ENCODE measurements around the gene ITGBL1. TPM values are rescaled to one million over a fixed set of nuclear protein-coding genes. Genes with fewer than 3 reads are reported as not detected.
"Not testable (repeated sequence)": the region's sequence is repeated elsewhere in the genome, so short reads cannot be mapped to it uniquely, and the experiment has no call there.

Gene ITGBL1
- total RNA-seq, 1 donor from 2014 or later = 5.1 TPM

DNA sequence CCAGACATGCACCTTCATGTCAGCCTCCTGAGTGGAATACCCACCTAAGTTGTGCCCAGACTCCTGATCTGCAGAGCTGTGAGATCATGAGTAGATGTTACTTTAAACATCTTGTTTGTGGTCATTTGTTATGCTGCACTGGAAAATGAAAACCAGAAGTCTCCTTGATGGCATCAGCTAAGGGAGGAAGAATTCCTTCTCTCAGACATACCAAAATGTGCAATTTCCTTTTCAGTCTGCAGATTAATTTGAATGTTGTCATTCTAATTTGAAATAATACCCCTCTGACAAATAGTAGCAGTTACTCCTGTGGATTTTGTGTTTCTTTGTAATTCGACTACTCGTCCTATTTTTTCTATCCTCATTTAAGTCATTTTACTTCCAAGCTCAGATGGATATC, 59.3 kb downstream of the ITGBL1 start:
- DNase-seq (ENCODE audit: low spot score) = no peak

DNA sequence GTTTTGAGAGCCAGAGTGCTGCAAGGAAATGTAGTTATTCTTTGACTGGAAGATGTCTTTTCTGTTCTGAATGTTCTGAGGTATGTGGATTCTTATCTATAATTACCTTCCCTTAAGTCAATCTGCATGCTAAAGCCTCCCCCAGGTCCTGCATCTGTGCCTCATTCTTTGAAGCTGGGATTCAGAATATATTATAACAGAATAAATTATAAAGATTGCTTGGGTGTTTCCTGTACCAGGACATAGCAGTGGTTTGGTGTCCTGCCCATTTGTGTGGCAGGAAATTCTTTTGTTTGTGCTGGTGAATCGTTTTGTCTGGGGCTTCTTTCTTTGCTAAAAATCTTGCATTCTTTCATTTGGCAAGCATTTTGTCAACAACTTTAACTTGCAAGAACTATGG, 60.2 kb downstream of the ITGBL1 start:
- DNase-seq (ENCODE audit: low spot score) = no peak

GRCh38 chr13:101514100-101514499, 61.6 kb downstream of the ITGBL1 start:
- DNase-seq (ENCODE audit: low spot score) = no peak

DNA sequence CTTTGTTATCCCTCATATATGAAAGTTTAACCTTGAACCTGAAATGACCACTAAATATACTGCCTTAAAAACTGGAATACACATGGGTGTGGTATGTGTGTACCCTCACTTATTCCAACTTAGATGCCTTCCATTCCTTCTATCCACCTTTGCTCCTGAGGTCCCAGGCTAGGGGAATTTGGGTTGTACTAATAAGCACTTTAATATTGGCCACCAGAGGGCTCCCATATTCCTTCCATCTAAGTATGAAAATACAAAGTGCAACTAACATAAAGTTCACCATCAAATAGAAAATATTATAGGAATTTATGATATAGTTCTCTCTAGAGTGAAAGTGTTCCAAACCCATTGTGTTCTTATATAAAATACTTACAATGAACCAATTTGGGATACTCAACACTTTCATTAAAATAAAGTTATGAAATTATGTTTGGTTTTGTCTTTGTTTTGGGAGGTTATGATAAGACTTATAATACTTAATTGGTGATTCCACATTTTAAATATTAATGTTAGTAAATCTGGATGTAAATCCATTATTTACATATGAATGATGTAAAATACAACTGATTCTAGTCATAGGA, 62.3 kb downstream of the ITGBL1 start:
- peak; percentile 68 for DNase-seq (ENCODE audit: low spot score)

DNA sequence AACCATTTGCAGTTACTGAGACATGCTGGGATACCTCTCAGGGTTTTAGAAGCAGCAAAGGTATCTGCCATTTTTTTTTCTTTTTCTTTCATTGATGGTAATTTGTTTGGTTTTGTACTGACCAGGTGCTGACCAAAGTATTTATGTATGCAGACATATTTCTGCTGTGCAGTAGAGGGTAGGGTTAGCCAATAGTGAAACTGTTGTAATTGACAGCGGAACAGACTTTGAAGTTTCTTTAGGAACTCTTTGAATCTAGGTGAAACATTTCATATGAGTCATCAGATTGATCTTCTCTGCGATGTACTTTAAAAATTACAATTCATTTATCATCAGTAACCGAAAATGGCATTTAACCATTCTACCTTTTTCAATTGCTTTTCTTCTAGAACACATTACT, 63.0 kb downstream of the ITGBL1 start:
- no peak for DNase-seq (ENCODE audit: low spot score)

DNA sequence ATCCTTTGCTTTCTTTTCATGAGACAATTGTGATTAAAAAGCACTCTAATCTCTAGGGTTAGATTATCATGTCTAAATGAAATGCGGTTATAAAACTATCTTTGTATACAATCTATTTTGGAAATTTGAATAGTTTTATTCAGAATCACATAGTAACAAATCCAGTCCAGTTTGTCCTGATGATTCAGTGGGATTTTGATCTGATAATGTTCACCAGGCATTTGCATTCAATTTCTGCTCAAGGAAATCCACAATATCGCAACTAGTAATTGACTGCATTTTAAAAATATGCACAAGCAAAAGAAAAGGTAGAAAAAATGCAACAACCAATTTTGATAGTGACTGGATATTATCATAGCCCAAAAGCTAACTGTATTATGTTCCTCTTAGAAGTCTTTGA, 63.8 kb downstream of the ITGBL1 start:
- DNase-seq (ENCODE audit: low spot score) = no peak

DNA sequence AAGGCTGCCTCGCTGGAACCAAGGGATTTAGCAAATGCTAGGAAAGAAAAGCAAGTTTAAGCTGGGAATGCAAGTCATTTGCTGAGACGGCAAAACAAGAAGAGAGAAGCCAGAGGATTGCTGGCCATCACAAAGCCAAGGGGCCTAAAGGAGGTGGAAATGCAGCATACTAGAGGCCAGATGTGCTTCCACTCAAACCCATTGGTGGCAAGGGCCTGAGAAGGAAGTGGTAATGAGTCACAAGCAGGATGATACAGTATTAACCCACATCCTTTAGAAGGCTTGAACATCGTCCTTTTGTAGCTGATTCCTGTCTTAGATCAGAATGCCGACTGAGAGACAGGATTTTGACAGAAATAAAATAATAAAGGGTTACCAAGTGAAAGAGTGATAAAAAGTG, 68.2 kb downstream of the ITGBL1 start:
- DNase-seq (ENCODE audit: low spot score) = no peak

DNA sequence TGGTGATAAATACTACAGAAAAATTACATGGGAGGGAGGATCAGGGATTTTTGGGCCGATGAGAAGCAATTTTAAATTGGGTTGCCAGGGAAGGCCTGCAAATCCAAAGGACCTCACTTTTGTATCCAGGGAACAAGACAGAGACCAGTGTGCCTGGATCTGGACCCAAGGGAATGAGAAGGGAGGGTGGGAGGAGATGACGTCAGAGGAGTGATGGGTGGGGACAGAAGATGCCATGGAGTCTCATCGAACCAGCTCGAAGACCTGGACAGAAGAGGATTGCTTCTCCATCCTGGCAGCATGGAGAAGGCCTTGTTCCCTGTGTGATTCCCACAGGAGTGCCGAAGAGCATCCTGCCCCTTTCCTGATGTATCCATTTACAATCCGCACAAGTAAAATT, 68.9 kb downstream of the ITGBL1 start:
- DNase-seq (ENCODE audit: low spot score) = no peak

DNA sequence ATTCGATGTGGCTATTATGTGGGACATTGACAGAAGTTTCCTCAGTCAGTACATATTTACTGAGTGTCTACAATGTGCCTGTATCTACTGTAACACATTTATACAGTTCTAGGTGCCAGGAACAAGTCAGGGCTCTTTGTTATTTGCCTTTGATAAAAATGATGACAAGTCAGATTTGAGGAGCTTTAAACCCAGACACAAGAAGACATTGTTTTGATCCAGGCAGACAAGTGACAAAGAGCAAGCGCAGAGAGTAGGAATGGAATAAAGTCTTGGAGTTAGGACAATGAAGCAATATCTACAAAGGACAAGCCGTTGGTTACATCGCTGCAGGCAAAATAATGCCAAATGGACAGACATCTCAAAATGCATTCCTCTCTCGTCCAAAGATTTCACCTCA, 70.1 kb downstream of the ITGBL1 start:
- DNase-seq (ENCODE audit: low spot score) = no peak

GRCh38 chr13:101523154-101524131, 71.0 kb downstream of the ITGBL1 start:
- no peak for DNase-seq (ENCODE audit: low spot score)

GRCh38 chr13:101527130-101527529, 74.7 kb downstream of the ITGBL1 start:
- DNase-seq (ENCODE audit: low spot score) = no peak

GRCh38 chr13:101529422-101529821, 76.9 kb downstream of the ITGBL1 start:
- no peak for DNase-seq (ENCODE audit: low spot score)

GRCh38 chr13:101530293-101530692, 77.8 kb downstream of the ITGBL1 start:
- DNase-seq (ENCODE audit: low spot score) = no peak

GRCh38 chr13:101535192-101535746, 82.8 kb downstream of the ITGBL1 start:
- DNase-seq (ENCODE audit: low spot score) = no peak

- DNase-seq (ENCODE audit: low spot score) = no peak
These were observed 83.6 kb downstream of the ITGBL1 start for GRCh38 chr13:101536079-101536478.

DNA sequence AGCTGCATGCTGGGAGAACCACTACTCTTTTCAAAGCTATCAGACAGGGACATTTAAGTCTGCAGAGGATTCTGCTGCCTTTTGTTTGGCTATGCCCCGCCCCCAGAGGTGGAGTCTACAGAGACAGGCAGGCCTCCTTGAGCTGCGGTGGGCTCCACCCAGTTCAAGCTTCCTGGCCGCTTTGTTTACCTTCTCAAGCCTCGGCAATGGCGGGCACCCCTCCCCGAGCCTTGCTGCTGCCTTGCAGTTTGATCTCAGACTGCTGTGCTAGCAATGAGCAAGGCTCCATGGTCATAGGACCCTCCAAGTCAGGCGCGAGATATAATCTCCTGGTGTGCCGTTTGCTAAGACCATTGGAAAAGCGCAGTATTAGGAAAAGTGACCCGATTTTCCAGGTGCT, 92.1 kb downstream of the ITGBL1 start:
- DNase-seq (ENCODE audit: low spot score) = not testable (repeated sequence)

GRCh38 chr13:101544979-101545378, 92.5 kb downstream of the ITGBL1 start:
- no peak for DNase-seq (ENCODE audit: low spot score)

- no peak for DNase-seq (ENCODE audit: low spot score)
These were observed 93.0 kb downstream of the ITGBL1 start for GRCh38 chr13:101545521-101545920.

GRCh38 chr13:101552286-101552685, 99.8 kb downstream of the ITGBL1 start:
- DNase-seq (ENCODE audit: low spot score) = no peak

DNA sequence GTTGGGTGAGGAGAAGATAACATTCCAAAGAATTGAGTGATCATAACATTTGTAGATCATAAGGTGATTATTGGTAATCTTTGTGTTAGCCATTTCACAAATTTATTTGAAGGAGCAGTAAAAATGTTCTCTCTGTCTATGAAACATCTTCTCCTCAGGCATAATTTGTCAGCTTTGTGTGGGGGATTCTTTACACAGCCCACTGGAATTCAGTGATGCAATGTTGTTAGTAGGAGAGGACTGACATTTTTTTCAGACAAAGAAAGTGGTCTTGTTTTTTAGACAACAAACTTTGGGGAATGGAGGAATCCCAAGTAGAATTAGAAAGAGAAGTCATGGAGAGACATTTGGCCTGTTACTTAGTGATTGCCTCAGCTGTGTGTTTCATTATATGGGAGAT, 100.3 kb downstream of the ITGBL1 start:
- no peak for DNase-seq (ENCODE audit: low spot score)

DNA sequence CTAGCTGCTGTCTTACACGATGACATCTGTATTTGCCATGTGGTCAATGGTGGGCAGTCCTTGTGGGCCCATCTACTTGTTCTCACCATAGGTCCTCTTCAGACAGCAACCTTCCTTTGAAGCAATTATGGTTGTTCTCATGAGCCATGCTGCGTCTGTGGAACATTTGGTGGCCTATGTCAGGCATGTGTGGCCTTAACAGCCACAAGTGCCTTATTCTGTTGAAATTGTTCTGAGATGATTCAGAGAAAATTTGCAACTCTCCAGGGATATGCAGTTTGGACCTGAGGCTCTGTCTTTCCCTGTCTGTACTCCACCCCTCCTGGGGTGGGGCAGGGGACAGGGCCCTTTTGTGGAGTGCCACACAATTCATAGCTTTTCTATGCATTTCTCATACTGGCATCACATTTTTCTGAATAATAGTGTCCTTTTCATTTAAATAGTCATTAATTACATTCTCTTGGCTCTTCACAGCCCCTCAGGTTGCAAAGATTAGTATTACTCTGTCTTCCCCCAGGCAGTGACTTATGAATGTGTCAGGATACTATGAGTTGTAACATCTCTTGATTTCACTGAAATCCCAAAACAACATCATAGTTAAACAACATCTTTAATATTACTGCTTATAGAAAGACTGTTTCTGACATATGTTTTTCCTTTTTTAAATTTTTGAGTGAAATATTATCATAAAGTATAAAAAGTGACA, 102.1 kb downstream of the ITGBL1 start:
- no peak for DNase-seq (ENCODE audit: low spot score)

DNA sequence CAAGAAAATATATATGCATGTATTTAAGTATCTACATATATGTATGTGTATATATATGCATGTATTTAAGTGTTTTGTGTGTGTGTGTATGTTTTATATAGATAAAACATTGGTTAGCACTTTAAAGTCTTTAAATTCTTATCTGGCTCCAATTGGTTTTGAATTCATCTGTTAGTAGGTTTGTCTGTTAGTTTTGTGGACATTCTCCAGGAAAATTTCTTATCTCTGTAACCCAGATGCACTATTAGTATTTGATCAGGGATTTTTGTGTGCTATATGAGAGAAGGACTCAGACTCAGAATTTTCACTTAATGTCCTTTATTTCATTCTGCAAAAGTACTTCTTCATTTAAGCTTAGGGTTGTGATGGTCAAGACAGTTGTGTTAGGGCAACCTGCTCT, 103.1 kb downstream of the ITGBL1 start:
- no peak for DNase-seq (ENCODE audit: low spot score)

Data from umbilical cord (tissue), 2 donors.